GM12872 (cell line): ENCODE data around the gene SPRY2.

Source experiments
- TF ChIP-seq, protein P1 (sequence below): IDR thresholded peaks from 3 replicates; pipeline ENCODE4 v1.5.1; 2011; ENCODE audit warnings: low read depth, mild to moderate bottlenecking, low read length, moderate library complexity; ENCODE audit not compliant: insufficient read depth

SPRY2 gene

GRCh38 chr13:80362481-80362880 is 21.6 kb upstream of the SPRY2 start:
- TF ChIP-seq, protein P1, sequence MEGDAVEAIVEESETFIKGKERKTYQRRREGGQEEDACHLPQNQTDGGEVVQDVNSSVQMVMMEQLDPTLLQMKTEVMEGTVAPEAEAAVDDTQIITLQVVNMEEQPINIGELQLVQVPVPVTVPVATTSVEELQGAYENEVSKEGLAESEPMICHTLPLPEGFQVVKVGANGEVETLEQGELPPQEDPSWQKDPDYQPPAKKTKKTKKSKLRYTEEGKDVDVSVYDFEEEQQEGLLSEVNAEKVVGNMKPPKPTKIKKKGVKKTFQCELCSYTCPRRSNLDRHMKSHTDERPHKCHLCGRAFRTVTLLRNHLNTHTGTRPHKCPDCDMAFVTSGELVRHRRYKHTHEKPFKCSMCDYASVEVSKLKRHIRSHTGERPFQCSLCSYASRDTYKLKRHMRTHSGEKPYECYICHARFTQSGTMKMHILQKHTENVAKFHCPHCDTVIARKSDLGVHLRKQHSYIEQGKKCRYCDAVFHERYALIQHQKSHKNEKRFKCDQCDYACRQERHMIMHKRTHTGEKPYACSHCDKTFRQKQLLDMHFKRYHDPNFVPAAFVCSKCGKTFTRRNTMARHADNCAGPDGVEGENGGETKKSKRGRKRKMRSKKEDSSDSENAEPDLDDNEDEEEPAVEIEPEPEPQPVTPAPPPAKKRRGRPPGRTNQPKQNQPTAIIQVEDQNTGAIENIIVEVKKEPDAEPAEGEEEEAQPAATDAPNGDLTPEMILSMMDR: no peak

GRCh38 chr13:80361883-80362327 is 21.0 kb upstream of the SPRY2 start:
- TF ChIP-seq, protein P1: peak; percentile 46; the same call in 1 of the 3 replicates

DNA sequence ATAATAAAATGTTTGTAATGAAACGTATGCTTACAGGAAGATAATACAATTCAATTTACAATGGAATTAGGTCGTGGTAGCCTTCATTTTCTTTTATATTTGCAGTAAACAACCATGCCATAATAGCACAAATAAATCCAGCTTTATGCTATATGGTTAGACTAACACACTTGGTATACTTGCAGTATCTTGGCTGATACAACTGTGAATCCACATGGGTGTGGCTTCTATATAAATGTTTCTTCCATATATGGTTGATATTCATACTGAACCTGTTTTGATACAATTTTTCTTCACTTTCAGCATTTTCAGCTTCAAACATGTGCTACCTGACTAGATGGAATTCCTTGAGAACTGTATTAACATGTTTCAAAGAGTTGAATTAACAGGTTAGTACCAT is 20.4 kb upstream of the SPRY2 start:
- TF ChIP-seq, protein P1: no peak

DNA sequence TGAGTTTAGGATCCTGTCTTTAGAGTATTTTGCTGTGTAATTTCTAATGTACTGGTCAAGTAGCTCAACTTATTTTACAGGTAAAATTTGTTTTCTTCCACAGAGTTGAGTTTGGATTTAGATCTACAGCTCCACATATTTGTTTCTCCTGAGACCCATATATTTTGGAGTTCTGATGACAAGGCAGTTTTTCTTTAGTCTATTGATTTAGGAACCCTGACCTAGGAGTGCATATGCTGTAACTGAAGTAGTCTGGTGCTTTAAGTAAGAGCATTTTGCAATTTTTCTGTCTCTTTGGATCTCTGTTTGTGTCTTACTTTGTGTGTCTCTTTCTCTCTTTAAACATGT is 19.5 kb upstream of the SPRY2 start:
- TF ChIP-seq, protein P1: no peak

DNA sequence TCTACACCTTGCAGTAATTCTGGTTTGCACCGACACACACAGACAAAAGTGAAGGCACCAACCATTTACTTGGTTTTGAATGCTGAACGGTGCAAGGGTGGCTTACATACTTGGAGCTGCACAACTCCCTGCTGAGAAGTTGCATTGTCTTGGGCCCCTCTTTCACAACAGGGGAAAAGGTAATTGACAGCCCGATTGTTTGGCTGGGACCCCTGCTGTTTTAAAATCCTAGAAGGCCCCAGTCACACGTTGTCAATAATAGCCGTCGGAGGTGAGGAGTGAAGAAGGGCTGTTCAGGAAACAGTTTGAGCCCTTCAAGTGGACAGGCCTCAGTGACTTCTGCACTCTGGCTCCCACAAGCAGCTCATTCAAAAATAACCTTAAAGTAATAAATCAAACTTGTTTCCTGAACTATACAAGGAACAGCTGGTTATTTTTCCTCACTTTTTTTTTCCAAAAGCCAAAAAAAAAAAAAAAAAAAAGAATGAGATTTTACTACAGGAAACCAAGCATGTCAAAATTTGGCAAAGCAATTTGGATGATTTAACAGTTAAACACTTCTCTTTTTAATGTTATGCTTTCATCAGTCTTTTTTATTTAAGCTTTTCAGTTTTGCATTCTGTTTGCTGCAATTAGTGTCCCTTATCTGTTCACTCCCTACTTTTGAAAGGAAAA is 19.0 kb upstream of the SPRY2 start:
- TF ChIP-seq, protein P1: no peak

DNA sequence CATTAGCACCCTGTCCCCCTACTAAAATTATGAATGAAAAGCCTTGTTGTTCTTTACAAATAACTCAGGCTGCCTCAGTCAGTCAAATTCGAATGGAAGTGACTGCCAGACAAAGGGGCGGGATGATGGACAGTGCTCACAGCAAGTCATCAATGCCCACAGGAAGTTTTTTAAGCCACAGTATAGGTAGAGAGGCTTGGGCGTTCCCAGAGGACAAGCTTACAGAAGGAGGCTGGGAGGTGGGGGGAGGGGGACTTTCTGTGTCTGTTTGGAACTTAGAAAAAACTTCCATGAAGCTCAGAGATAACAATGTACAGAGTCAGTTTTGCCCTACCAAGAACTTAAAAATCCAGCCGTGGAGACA is 18.5 kb upstream of the SPRY2 start:
- TF ChIP-seq, protein P1: no peak

- TF ChIP-seq, protein P1: no peak
Observed at GRCh38 chr13:80348750-80349149, 7.8 kb upstream of the SPRY2 start.

- TF ChIP-seq, protein P1: no peak
Observed at GRCh38 chr13:80348314-80348713, 7.4 kb upstream of the SPRY2 start.
